GM19395 (cell line): Measurements from ENCODE around the gene REXO1.
"Not testable (repeated sequence)": the region's sequence is repeated elsewhere in the genome, so short reads cannot be mapped to it uniquely, and the experiment has no call there.

Experiments
- ATAC-seq: cut with Tn5 transposase; IDR thresholded peaks from one replicate; pipeline ENCODE4 v1.9.1; 2021; ENCODE audit warnings: mild to moderate bottlenecking, moderate library complexity; ENCODE audit not compliant: unreplicated experiment

REXO1 gene

DNA sequence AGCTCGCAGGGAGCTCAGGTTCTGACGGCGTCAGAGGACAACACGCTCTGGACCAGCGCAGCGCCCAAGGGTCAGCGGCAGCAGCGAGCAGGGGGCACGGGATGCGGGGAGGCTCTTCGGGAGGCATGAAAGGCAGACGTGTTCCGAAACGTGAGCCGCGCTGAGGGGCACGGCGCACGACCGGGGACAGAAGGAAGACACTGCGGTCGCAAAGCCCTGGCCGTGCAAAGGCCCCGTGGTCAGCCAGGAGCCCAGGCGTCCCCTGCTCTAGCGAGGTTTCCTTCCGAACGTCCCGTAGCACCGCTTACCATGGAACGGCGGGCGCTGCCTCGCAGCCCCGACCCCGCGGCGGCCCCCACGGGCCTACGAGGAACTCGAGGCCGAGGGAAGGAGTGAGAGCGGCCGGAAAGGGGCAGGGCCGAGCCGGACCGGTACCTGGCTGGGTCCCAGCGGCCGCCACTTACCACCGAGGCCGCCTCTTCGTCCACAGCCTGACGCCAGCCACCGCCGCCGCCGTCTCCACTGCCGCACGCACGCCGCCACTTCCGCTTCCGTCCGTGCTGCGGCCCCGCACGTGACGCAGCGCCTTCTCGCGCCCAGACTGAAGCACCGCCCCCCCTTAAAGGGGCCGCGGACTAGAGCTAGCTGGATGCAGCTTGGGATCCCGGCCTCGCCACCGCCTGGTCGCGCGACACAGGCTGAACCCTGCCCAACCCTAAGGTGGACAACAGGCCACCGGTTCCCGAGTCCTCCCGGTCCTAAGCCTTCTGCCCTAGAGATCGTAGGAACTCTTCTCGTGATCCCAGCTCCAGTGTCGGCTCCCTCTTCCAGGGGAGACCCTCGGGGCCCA lies 27.6 kb upstream of the REXO1 start:
- ATAC-seq: peak; percentile 86

DNA sequence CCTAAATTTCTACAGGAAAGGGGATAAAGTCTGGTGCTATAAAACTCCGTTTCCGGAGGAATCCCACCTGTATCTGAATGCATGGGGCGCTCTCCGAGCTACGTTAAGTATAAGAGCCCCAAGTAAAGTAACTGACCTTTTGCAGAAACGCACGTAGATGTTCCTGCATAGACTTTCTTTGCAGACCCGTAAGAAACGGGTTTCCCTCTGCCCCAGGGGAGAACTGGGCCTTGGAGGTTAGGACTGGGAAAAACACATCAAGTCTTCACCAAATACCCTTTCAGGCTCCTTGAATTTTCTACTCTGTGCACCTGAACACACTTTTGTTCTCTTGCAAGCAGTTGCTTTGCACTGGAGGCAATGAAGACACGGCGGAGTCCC lies 27.0 kb upstream of the REXO1 start:
- ATAC-seq: not testable (repeated sequence)

GRCh38 chr19:1874554-1875185 lies 26.4 kb upstream of the REXO1 start:
- no peak for ATAC-seq

GRCh38 chr19:1873524-1874473 lies 25.5 kb upstream of the REXO1 start:
- ATAC-seq: no peak

- no peak for ATAC-seq
Measured at GRCh38 chr19:1872807-1873523, 24.7 kb upstream of the REXO1 start.

DNA sequence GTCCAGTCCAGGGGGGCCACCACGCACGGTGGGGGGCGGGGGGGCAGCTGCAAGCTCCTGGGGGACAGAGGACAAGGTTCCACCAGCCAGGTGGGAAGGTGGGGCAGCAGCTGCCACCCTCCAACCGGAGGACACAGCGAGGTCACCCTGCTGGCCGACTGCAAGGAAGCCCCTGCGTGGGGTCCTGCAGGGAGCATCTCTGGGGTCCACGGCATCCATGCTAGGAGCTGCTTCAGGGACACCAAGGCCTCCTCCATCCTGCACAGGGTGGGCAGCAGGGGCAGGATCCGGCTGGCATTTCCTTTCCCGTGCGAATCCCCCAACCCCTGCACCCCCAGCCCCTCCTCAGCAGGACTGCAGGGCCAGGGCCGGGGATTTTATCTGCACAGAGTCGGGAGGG lies 23.3 kb upstream of the REXO1 start:
- no peak for ATAC-seq

DNA sequence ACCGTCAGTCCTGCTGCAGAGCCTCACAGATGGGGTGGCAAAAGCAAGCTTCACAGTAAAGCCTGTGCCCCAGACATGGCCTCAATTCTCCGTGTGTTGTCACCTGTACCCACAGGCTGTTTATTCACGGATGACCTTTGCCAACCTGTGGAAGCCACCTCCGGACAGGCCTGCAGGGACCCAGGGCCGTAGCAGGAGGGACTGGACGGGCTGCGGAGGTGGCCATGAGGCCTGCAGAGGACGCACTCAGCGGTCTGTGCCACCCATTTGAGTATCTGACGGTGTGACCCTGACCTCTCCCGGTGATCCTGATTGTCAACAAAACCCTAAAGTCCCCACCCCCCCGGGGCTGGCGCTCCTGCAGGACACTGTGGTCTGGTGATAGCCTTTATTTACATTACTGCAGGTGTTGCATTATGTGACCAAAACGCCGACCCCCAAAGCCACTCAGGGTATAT lies 22.9 kb upstream of the REXO1 start:
- ATAC-seq: no peak

DNA sequence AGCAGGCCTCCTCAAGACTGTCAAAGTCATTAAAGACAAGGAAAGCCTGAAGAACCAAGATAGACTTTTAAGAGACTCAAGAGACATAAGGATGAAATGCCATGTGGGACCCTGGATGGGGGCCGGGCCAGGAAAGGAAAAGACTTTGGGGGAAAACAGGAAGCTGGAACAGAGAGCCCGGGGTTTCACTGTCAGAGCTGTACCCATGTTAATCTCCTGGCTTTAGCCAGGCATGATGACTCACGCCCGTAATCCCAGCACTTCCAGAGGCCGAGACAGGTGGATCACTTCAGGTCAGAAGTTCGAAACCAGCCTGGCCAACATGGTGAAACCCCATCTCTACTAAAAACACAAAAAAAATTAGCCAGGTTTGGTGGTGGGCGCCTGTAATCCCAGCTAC lies 20.7 kb upstream of the REXO1 start:
- no peak for ATAC-seq

DNA sequence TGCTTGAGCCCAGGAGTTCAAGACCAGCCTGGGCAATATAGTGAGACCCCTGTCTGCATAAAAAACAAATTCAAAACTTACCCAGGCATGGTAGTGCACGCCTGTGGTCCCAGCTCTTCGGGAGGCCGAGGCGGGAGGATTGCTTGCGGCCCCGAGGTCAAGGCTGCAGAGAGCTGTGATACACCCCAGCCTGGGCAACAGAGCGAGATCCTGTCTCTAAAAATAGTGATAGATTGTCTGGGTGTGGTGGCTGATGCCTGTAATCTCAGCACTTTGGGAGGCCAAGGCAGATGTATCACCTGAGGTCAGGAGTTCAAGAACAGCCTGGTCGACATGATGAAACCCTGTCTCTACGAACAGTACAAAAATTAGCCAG lies 19.1 kb upstream of the REXO1 start:
- no peak for ATAC-seq

DNA sequence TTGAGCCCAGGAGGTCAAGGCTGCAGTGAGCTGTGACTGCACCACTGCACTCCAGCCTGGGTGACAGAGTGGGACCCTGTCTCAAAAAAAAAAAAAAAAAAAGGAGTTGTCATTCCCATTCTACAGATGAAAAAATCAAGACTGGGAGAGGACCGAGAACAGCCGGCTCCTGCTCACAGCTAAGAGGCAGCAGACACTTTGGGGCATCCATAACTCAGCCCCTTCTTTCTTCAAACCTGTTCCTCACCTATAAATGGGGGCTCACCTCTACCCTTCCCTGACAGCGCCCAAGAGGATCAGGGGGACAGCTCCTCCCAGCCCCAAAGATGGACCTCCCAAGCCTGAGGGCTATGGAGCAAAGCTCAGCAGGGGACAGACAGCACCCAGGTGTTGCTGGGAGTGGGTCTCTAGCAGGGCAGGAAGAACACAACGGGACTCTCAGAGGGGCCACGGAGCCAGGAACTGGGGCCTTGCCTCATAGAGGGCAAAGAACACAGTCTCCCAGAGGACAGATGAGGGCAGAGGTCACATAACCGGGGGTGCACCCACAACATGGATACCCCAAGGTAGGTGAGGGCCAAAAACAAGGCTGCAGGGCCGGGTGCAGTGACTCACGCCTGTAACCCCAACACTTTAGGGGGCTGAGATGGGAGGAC lies 18.5 kb upstream of the REXO1 start:
- ATAC-seq: no peak

DNA sequence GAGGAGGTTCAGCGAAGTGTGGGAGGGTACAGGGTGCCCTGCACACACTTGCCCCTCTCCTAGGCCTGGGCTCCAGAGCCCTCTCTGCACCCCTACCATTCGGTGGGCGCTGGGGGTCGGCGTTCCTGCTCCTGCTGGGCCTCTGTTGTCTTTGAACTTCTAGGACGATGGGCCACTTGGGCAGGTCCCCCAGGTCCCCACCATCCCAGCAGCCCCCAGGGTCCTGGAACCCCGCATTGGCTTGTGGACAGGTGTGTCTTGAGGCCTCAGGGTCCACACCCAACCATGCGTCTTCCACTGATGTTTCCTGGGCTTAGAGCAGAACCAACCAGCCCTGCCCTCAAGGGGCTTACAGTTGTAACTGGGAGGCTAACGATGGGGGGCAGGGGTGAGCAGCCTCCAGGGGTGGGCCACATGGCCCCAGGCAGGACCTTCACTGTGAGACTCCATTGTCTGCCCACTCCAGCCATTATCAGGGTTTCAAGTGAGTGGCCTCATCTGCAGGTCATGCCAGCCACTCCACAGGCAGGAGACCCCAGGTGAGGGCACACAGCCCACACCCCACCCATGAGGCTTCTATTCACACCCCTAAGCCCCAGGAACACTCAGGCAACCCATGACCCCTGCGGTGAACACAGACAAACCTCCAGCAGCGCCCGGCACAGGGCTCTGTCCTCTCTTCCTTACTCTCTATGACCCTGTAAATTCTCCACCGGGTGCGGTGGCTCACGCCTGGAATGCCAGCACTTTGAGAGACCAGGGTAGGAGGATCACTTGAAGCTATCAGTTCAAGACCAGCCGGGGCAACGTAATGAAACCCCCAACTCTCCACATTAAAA lies 17.1 kb upstream of the REXO1 start:
- no peak for ATAC-seq

DNA sequence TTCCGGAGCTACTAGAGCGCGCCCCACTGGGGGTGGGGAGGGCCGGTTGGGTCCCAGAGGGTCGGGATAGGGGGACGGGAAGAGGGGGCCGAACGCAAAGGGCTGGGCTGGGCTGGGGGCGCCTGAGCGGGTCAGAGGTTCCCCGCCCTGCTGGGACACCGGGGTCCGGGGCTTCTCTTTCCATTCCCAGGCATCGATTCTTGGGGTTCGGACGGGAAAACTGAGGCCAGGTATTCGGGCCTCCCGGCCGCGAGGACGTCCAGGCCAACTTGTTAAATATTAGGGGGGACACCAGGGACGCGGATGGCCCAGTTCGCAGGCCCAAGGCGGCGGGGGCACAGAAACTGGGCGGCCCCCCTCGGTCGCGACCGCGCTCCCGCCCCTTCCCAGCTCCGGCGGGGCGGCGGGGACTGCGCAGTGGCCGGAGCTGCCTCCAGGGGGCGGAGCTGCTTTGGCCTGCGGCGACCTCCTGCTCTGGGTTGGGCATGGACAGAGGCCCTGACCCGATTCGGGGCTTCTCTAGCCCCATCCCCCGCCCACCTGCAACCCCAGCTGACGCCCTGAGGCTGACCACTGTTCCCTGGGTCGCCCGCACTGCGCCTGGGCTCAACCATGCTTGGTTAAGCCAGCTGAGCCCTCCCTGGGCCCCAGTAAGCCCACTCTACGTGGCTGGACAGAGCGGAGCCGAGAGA lies 16.3 kb upstream of the REXO1 start:
- ATAC-seq: no peak

- peak; percentile 49 for ATAC-seq
Measured at GRCh38 chr19:1863638-1864479, 15.6 kb upstream of the REXO1 start.

- ATAC-seq: no peak
Measured at GRCh38 chr19:1863328-1863637, 15.0 kb upstream of the REXO1 start, which contains the start of gene KLF16. Gene KLF16, minus strand, starts transcription at chr19:1863579. Its CDS starts 82 bp downstream, at chr19:1863497.

- no peak for ATAC-seq
Measured at GRCh38 chr19:1862424-1863327, 14.4 kb upstream of the REXO1 start.

DNA sequence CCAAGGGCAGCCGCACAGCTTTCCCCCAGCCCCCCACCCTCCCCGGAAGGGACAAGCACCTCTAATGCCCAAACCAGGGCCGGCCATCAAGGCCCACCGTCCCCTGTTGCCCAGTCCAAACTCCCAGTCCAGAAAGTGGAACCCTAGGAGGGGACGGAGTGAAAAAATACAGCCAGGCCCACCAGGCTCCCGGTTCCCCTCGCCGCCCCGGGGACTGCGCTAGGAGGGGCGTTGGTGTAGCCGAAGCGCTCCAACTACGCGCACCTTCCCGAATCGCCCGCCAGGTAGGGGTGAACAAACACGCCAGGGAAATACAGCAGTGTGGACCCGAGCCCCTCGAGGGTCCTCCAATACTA lies 13.8 kb upstream of the REXO1 start:
- ATAC-seq: no peak

DNA sequence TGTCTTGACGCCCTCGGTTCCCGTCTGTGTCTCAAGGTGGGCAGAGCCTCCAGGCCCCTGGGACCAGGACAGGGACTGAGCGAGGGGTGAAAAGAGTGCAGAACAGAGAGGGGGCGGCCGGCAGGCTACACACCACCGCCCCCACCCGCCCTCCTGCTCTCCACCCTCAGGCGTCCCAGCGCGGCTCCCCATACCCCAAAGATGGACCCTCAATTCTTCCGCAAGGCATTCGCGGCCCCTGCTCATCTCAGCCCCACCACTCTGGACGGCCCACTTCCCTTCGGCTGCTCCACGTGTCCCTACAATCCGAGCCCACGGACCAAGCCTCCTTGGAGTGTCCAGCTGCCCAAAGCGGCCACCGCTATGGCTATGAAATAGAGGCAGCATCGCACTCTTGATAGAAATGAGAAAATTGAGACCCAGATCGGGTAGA lies 13.3 kb upstream of the REXO1 start:
- no peak for ATAC-seq
